HEK293 (cell line): ENCODE measurements around the gene SLC29A3.

Source experiments
- YY1 ChIP-seq: fragments of 450-650 bp; formaldehyde crosslinking; IDR thresholded peaks from 2 replicates; pipeline ENCODE4 v1.5.1; 2018; ENCODE audit warnings: missing biosample characterization, missing genetic modification characterization
- ZNF133 ChIP-seq: fragments of 450-650 bp; formaldehyde crosslinking; IDR thresholded peaks from 2 replicates; pipeline ENCODE4 v1.5.1; 2016; ENCODE audit warnings: missing biosample characterization, missing genetic modification characterization
- ZNF560 ChIP-seq: fragments of 450-650 bp; formaldehyde crosslinking; IDR thresholded peaks from 2 replicates; pipeline ENCODE4 v1.5.1; 2017; ENCODE audit warnings: missing biosample characterization, missing genetic modification characterization, borderline replicate concordance
- ZNF623 ChIP-seq: fragments of 450-650 bp; formaldehyde crosslinking; IDR thresholded peaks from 2 replicates; pipeline ENCODE4 v1.5.1; 2016; ENCODE audit warnings: missing biosample characterization, missing genetic modification characterization
- TF ChIP-seq, protein P1 (sequence below): fragments of 450-650 bp; formaldehyde crosslinking; IDR thresholded peaks from 2 replicates; pipeline ENCODE4 v1.5.1; 2016; ENCODE audit warnings: missing biosample characterization, missing genetic modification characterization
- TF ChIP-seq, protein P2 (sequence below): sonication (generic); formaldehyde crosslinking; IDR thresholded peaks from 2 replicates; pipeline ENCODE4 v1.8.1; 2022; ENCODE audit warnings: mild to moderate bottlenecking, moderate library complexity, missing genetic modification reagents
- TF ChIP-seq, protein P3 (sequence below): fragments of 450-650 bp; formaldehyde crosslinking; IDR thresholded peaks from 2 replicates; pipeline ENCODE4 v1.5.1; 2016; ENCODE audit warnings: missing biosample characterization, missing genetic modification characterization
- TF ChIP-seq, protein P4 (sequence below): fragments of 450-650 bp; formaldehyde crosslinking; IDR thresholded peaks from 2 replicates; pipeline ENCODE4 v1.5.1; 2016; ENCODE audit warnings: missing biosample characterization, missing genetic modification characterization

DNA sequence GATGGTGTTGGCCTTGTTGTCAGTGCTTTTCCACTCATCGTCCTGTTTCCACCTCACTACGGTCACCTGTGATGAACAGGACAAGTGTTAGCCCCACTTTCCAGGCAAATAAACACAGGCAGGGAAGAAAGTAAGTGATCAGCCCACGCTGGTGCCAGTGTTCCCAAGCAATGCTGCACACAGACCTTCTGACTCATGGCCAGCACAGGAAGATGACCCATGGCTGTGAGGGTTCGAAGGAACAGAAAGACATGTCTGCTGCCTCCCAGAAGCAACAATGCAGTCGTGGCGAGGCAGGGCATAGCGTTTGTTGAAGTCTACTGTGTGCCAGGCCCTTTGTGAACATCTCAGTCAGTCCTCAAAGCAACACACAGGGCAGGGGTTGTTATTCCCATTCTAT is 35.7 kb downstream of the SLC29A3 start:
- TF ChIP-seq, protein P1, sequence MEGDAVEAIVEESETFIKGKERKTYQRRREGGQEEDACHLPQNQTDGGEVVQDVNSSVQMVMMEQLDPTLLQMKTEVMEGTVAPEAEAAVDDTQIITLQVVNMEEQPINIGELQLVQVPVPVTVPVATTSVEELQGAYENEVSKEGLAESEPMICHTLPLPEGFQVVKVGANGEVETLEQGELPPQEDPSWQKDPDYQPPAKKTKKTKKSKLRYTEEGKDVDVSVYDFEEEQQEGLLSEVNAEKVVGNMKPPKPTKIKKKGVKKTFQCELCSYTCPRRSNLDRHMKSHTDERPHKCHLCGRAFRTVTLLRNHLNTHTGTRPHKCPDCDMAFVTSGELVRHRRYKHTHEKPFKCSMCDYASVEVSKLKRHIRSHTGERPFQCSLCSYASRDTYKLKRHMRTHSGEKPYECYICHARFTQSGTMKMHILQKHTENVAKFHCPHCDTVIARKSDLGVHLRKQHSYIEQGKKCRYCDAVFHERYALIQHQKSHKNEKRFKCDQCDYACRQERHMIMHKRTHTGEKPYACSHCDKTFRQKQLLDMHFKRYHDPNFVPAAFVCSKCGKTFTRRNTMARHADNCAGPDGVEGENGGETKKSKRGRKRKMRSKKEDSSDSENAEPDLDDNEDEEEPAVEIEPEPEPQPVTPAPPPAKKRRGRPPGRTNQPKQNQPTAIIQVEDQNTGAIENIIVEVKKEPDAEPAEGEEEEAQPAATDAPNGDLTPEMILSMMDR: no peak
- TF ChIP-seq ZNF560 (no peak), ZNF133 (tag by site-specific recombination) (no peak), ZNF623 (tag by site-specific recombination) (no peak), YY1 (tag by site-specific recombination) (no peak)
- TF ChIP-seq, protein P2, sequence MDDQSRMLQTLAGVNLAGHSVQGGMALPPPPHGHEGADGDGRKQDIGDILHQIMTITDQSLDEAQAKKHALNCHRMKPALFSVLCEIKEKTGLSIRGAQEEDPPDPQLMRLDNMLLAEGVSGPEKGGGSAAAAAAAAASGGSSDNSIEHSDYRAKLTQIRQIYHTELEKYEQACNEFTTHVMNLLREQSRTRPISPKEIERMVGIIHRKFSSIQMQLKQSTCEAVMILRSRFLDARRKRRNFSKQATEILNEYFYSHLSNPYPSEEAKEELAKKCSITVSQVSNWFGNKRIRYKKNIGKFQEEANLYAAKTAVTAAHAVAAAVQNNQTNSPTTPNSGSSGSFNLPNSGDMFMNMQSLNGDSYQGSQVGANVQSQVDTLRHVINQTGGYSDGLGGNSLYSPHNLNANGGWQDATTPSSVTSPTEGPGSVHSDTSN (CRISPR knock-in tag): no peak
- TF ChIP-seq, protein P3, sequence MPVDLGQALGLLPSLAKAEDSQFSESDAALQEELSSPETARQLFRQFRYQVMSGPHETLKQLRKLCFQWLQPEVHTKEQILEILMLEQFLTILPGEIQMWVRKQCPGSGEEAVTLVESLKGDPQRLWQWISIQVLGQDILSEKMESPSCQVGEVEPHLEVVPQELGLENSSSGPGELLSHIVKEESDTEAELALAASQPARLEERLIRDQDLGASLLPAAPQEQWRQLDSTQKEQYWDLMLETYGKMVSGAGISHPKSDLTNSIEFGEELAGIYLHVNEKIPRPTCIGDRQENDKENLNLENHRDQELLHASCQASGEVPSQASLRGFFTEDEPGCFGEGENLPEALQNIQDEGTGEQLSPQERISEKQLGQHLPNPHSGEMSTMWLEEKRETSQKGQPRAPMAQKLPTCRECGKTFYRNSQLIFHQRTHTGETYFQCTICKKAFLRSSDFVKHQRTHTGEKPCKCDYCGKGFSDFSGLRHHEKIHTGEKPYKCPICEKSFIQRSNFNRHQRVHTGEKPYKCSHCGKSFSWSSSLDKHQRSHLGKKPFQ (tag by site-specific recombination): no peak
- TF ChIP-seq, protein P4, sequence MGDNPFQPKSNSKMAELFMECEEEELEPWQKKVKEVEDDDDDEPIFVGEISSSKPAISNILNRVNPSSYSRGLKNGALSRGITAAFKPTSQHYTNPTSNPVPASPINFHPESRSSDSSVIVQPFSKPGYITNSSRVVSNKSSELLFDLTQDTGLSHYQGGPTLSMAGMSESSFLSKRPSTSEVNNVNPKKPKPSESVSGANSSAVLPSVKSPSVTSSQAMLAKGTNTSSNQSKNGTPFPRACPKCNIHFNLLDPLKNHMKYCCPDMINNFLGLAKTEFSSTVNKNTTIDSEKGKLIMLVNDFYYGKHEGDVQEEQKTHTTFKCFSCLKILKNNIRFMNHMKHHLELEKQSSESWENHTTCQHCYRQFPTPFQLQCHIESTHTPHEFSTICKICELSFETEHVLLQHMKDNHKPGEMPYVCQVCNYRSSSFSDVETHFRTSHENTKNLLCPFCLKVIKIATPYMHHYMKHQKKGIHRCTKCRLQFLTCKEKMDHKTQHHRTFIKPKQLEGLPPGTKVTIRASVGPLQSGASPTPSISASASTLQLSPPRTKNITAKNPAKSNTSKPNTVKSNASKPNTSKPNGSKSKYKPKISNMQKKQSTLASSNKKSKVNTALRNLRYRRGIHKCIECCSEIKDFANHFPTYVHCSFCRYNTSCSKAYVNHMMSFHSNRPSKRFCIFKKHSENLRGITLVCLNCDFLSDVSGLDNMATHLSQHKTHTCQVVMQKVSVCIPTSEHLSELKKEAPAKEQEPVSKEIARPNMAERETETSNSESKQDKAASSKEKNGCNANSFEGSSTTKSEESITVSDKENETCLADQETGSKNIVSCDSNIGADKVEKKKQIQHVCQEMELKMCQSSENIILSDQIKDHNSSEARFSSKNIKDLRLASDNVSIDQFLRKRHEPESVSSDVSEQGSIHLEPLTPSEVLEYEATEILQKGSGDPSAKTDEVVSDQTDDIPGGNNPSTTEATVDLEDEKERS: no peak
